ENCODE measurements around the gene ACOT7. TPM values are rescaled to one million over a fixed set of nuclear protein-coding genes. Genes with fewer than 3 reads are reported as not detected.

The ACOT7 gene
- total and polyA plus RNA-seq, 5 donors = 5.9 to 9.5 (median 7.5) TPM

DNA sequence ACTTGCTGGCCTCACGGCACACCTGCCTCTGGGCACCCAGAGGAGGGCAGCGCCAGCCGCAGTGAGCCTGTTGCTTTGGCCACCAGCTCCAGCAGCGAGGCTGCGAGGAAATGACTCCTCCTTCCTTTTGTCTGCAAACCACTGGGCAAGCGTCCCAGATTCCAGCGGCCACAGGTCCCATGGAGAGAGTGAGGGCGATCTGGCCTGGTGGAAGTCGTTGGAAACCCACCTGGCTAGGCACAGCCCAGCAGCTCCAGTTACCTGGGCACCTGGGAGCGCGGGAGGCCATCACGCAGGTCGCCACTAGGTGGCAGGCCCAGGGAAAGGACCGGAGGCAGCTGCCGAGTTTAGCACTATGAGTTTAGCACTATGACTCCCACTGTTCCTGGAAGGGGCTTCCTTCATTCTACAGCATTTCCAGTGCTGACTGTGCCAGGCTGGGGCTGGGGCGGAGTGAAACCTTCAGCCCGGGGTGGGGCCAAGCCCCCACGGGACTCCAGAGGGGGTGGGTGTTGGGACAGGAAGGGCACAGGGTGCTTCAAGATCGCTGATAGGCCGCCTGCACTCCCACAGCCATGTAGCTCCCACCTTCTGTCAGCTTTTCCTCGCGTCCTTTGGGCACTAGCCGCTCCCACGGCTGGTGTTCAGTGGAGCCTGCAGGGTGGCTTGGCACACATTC is 29.9 kb upstream of the ACOT7 start:
- ATAC-seq (no peak), DNase-seq (peak in 1 of 3 donors; percentile 65)
- 7% methylated on average over 24 of the region's 24 CpGs for WGBS
- Histone ChIP-seq H3K27ac (ENCODE audit: low read length) (no peak overlapping the region), H3K4me1 (ENCODE audit: control insufficient read depth, insufficient read depth, low read length) (no peaks in the 10 kb centered on the region), H3K27me3 (ENCODE audit: control insufficient read depth, insufficient read depth) (no peaks in the 10 kb centered on the region), H3K4me3 (ENCODE audit: low read length) (no peak overlapping the region), H3K9me3 (ENCODE audit: control insufficient read depth, low read length) (no peaks in the 10 kb centered on the region)
- intact Hi-C loops (cut with DNase I) = no loop called here

DNA sequence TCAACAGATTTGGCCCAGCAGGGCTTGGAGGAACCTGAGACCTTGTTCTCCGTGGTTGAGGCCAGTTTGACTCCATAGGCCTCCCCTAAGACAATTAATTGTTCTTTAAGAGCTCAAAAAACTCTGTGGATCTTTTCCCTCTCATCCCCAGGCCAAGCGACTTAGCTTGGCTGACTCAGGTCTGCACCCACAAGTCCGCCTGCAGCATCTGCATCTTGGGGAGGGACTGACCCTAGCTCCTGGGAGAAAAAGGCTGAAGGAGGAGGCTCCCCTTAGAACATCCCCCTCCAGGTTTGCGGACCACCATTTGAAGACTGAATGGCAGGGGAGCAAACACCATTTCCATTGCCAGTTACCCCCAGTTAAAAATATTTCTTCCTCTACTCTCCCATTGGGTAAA is 27.7 kb upstream of the ACOT7 start:
- H3K27me3 ChIP-seq (ENCODE audit: control insufficient read depth, insufficient read depth) = no peaks in the 10 kb centered on the region
- ATAC-seq (no peak), DNase-seq (no peak)
- 74% methylated on average over 4 of the region's 4 CpGs for WGBS
- intact Hi-C loops (cut with DNase I) = no loop called here
- H3K4me1 ChIP-seq (ENCODE audit: control insufficient read depth, insufficient read depth, low read length) = no peaks in the 10 kb centered on the region
- no peak overlapping the region for H3K27ac ChIP-seq (ENCODE audit: low read length)
- H3K9me3 ChIP-seq (ENCODE audit: control insufficient read depth, low read length) = no peaks in the 10 kb centered on the region
- no peak overlapping the region for H3K4me3 ChIP-seq (ENCODE audit: low read length)

DNA sequence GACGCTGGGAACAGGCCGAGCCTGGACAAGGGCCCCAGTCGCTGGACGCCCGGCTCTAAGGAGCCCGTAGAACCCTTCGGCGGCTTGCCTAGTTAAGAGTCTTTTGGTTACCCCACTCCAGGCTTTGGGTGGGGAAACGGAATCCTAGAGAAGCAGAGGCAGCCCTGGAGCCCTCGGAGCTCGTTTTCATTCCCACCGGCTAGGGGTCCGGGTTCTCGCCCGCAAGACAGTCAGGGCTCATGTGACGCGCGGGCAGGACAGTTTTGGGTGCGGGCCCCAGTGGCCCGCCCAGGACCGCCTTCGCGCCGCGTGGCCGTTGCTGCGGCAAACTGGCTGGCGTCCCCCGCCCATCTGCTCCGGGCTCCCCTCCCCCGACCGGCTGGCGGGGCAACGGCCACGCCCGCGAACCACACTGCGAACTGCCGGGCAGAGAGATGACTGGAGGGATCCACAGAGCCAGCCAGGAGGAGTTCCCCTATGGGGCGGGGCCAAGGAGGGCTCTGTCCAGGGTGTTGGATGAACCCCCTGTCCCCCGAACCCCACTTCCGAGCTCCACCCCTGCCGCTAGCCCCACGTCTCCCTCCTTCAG is 27.0 kb upstream of the ACOT7 start:
- ATAC-seq (peak in 1 of 2 donors; percentile 12), DNase-seq (peak in 2 of 3 donors; percentile 57 to 68)
- intact Hi-C loops (cut with DNase I) = no loop called here
- H3K27ac ChIP-seq (ENCODE audit: low read length) = no peak overlapping the region
- H3K27me3 ChIP-seq (ENCODE audit: control insufficient read depth, insufficient read depth) = no peaks in the 10 kb centered on the region
- H3K4me3 ChIP-seq (ENCODE audit: low read length) = peak overlapping the region; percentile 46
- H3K9me3 ChIP-seq (ENCODE audit: control insufficient read depth, low read length) = no peaks in the 10 kb centered on the region
- WGBS = 9% methylated on average over 44 of the region's 44 CpGs
- H3K4me1 ChIP-seq (ENCODE audit: control insufficient read depth, insufficient read depth, low read length) = no peaks in the 10 kb centered on the region

DNA sequence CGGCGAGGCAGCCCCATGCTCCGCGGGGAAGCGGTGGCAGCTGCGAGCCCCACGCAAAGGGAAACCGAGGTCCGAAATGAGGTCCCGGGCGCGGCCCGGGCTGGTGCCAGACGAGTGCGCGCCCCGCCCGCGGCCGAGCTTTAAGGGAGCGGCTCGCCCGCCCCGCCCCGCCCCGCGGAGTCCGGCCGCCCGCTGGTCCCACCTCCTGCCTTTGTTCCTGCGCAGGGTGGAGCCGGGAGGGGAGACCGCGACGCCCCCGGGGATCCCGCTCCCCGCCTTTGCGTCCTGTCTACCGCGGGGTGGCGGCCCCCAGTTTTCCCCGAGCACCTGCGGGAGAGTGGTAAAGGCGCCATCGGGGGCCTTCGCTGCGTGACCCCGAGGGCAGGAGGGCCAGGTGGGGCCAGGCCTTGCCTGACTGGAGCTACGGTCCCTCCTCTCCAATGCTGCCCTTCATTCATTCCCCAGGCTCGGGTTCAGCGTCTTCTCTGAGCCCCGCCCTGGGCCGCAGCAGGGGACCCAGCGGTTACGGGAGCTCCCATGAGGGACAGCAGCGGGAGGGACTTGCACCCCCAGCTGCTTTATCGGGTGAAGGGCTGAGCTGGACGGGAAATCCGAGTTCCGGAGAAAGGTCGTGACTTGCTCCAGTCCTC is 26.4 kb upstream of the ACOT7 start, which contains the start of gene HES2:
TSS of gene HES2 (minus strand) at position 116 of the 650 bp plus-strand sequence. CDS start at position 17, 99 bp downstream.
- under 1% methylated on average over 62 of the region's 62 CpGs for WGBS
- H3K4me1 ChIP-seq (ENCODE audit: control insufficient read depth, insufficient read depth, low read length) = no peaks in the 10 kb centered on the region

DNA sequence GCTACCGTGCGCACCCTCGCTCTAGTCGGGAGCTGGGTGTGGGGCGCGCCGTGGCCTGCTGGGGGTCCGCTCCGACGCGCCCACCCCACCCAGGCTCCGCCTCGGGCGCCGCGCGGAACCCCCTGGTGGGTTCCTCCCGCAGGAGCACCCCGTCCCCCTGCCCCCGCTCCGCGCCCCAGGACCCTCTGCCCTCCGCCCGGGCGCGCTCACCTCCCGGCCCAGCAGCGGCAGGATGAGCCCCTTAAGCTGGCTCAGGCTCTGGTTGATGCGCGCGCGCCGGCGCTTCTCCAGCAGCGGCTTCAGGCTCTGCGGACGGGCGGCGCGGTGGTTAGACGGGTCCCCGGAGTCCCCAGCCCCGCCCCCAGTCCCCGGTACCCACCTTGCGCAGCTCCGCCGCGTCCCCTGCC is 25.8 kb upstream of the ACOT7 start:
- Histone ChIP-seq H3K4me3 (ENCODE audit: low read length) (peak overlapping the region; percentile 46), H3K4me1 (ENCODE audit: control insufficient read depth, insufficient read depth, low read length) (no peaks in the 10 kb centered on the region), H3K9me3 (ENCODE audit: control insufficient read depth, low read length) (no peaks in the 10 kb centered on the region), H3K27me3 (ENCODE audit: control insufficient read depth, insufficient read depth) (no peaks in the 10 kb centered on the region), H3K27ac (ENCODE audit: low read length) (no peak overlapping the region)
- no peak for ATAC-seq
- intact Hi-C loops (cut with DNase I) = no loop called here
- no peak for DNase-seq
- WGBS = 2% methylated on average over 48 of the region's 48 CpGs

More for the DNA sequence above, 26.4 kb upstream of the ACOT7 start, which contains the start of gene HES2:
- intact Hi-C loops (cut with DNase I) = no loop called here
- Histone ChIP-seq H3K27me3 (ENCODE audit: control insufficient read depth, insufficient read depth) (no peaks in the 10 kb centered on the region), H3K9me3 (ENCODE audit: control insufficient read depth, low read length) (no peaks in the 10 kb centered on the region), H3K27ac (ENCODE audit: low read length) (no peak within 1 kb of the TSS), H3K4me3 (ENCODE audit: low read length) (peak within 1 kb of the TSS; percentile 46)
- ATAC-seq = peak; percentile 56 to 76
- DNase-seq = peak; percentile 44 to 71 (median 52)

DNA sequence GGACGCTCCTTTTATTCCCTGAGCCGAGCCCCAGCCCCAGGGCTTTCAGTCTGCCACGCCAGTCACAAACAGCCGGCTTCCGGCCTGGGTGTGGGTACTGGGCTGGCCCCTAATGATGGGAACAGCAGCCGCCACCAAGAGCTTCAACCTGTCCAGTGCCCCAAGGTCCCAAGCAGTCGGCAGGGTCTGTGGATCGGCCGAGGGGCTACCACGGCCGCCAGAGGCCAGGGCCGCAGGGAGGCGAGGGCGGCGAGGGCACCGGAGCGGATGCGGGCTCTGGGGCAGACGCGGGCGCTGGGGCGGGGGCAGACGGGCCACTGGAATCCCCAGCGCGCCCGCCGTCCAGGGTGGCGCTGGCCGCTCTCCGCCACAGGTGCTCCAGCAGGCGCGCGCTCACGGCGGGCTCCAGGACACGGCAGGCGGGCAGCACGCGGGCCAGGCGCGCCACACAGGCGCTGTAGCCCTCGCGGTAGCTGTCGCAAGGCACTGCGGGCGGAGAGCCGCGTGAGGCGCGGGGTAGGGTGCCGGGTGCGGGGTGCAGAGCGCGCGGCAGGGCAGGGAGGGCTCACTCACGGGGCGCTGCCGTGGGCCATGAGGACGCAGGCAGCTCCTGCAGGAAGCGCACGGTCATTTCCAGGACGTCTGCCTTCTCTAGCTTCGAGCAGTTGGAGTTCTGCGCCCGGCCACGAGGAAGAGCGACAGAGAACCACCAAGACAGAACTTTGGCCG is 25.3 kb upstream of the ACOT7 start:
- DNase-seq (no peak), ATAC-seq (no peak)
- 10% methylated on average over 69 of the region's 69 CpGs for WGBS
- no peak overlapping the region for H3K27ac ChIP-seq (ENCODE audit: low read length)
- no peaks in the 10 kb centered on the region for H3K27me3 ChIP-seq (ENCODE audit: control insufficient read depth, insufficient read depth)
- peak overlapping the region; percentile 46 for H3K4me3 ChIP-seq (ENCODE audit: low read length)
- intact Hi-C loops (cut with DNase I) = no loop called here
- H3K9me3 ChIP-seq (ENCODE audit: control insufficient read depth, low read length) = no peaks in the 10 kb centered on the region
- no peaks in the 10 kb centered on the region for H3K4me1 ChIP-seq (ENCODE audit: control insufficient read depth, insufficient read depth, low read length)

DNA sequence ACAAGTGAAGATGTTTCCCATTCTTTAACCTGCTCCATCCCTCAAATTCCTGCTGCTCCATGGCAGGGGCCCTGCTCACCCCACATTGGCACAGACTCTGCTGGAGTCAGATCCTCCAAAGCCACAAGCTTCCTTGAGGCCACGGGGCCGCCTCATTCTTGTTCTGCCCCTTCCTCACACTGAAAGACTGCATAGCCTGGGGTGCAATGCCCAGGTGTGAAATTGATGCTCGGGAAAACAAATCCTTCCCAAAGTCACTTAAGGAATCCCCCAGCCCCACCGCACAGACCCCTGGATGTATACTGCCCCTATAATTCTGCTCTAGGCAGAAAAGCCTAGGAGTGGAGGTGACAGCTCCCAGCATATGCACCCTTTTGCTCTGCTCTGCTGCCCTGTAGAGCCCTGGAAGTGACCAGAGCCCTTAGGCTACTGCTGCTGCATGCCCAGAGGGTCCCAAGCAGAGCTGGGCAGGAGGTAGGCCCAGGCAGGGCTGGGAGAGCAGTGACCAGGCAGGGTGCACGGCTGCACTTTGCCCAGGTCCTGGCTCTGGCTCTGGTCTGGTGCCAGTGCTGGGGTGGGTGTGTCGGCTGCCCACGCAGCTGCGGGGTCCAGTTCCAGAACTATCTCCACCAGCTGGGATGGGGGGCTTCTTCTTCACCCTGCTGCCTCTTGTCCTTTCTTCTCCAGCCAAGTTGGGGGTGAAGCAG is 24.5 kb upstream of the ACOT7 start:
- intact Hi-C loops (cut with DNase I) = no loop called here
- DNase-seq (no peak), ATAC-seq (no peak)
- no peak overlapping the region for H3K4me3 ChIP-seq (ENCODE audit: low read length)
- H3K27me3 ChIP-seq (ENCODE audit: control insufficient read depth, insufficient read depth) = no peaks in the 10 kb centered on the region
- H3K9me3 ChIP-seq (ENCODE audit: control insufficient read depth, low read length) = no peaks in the 10 kb centered on the region
- no peak overlapping the region for H3K27ac ChIP-seq (ENCODE audit: low read length)
- no peaks in the 10 kb centered on the region for H3K4me1 ChIP-seq (ENCODE audit: control insufficient read depth, insufficient read depth, low read length)
- WGBS = 67% methylated on average over 8 of the region's 8 CpGs

DNA sequence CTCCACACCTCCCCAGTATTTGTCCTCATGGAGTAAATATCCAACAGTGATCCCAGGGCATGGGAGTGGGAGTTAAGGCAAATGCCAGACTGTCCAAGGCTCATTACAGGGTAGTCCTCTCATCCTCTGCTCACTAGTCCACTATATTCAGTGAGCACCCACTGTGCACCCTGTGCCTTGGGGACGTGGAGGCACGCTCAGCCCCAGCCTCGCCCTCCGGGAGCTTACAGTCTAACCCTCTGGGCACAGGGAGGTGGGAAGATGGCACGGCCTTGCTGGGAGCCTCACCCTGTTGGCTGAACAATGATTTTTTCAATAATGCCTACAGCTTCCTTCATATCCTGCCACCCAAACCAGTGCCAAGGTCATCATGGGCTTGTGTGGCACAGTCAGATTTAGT is 23.3 kb upstream of the ACOT7 start:
- WGBS = 90% methylated on average over 5 of the region's 5 CpGs
- no peaks in the 10 kb centered on the region for H3K9me3 ChIP-seq (ENCODE audit: control insufficient read depth, low read length)
- H3K4me1 ChIP-seq (ENCODE audit: control insufficient read depth, insufficient read depth, low read length) = no peaks in the 10 kb centered on the region
- no peak for DNase-seq
- no peaks in the 10 kb centered on the region for H3K27me3 ChIP-seq (ENCODE audit: control insufficient read depth, insufficient read depth)
- H3K4me3 ChIP-seq (ENCODE audit: low read length) = no peak overlapping the region
- H3K27ac ChIP-seq (ENCODE audit: low read length) = no peak overlapping the region
- ATAC-seq = no peak
- intact Hi-C loops (cut with DNase I) = no loop called here

DNA sequence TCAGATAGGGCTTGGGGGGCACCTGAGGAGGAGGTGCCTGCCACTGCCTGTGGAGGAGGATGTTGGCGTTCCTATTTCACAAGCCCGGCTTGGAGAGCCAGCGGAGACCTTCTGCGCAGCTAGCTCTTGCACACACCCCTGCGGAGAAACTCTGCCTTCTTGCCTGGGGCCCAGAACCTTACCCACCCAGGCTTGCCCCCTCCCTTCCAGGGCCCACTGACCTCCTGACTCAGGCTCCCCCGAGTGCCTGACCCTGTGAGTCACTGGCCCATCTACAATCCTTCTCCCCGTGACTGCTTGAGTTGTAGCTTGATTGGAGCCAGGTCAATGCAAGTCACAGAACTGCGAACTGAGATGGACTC is 22.7 kb upstream of the ACOT7 start:
- no peaks in the 10 kb centered on the region for H3K4me1 ChIP-seq (ENCODE audit: control insufficient read depth, insufficient read depth, low read length)
- intact Hi-C loops (cut with DNase I) = no loop called here
- ATAC-seq (no peak), DNase-seq (no peak)
- no peaks in the 10 kb centered on the region for H3K9me3 ChIP-seq (ENCODE audit: control insufficient read depth, low read length)
- H3K27me3 ChIP-seq (ENCODE audit: control insufficient read depth, insufficient read depth) = no peaks in the 10 kb centered on the region
- H3K27ac ChIP-seq (ENCODE audit: low read length) = no peak overlapping the region
- 77% methylated on average over 8 of the region's 8 CpGs for WGBS
- H3K4me3 ChIP-seq (ENCODE audit: low read length) = no peak overlapping the region

DNA sequence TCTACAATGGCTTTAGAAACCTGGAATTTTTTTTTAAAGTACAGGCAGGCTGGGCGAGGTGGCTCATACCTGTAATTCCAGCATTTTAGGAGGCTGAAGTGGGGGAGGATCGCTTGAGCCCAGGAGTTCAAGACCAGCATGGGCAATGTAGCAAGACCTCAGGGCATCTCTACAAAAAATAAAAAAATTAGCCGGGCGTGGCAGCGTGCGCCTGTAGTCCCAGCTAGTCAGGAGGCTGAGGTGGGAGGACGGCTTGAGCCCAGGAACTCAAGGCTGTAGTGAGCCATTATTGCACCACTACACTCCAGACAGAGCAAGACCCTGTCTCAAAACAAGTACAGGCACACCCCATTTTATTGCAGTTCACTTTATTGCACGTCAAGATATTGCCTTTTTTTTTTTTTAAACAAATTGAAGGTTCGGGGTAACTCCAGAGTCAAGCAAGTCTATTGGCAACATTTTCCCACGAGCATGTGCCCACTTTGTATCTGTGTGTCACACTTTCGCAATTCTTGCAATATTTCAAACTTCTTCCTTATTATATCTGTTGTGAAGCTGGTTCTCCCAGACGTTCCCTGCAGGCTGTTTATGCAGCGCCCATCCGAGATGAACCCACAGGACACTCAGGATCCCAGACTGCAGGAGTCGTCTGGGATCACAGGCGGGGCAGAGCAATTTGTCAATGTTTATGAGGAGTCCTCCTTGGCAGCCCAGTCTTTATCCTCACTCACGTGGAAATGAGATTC is 21.5 kb upstream of the ACOT7 start:
- H3K27ac ChIP-seq (ENCODE audit: low read length) = no peak overlapping the region
- WGBS = 68% methylated on average over 17 of the region's 17 CpGs
- H3K9me3 ChIP-seq (ENCODE audit: control insufficient read depth, low read length) = no peaks in the 10 kb centered on the region
- H3K4me1 ChIP-seq (ENCODE audit: control insufficient read depth, insufficient read depth, low read length) = no peaks in the 10 kb centered on the region
- no peaks in the 10 kb centered on the region for H3K27me3 ChIP-seq (ENCODE audit: control insufficient read depth, insufficient read depth)
- no peak for DNase-seq
- no peak overlapping the region for H3K4me3 ChIP-seq (ENCODE audit: low read length)
- intact Hi-C loops (cut with DNase I) = no loop called here
- no peak for ATAC-seq

Measured in right cardiac atrium (tissue), 5 donors.